ENCODE data around the gene HSDL1. TPM values are rescaled to one million over a fixed set of nuclear protein-coding genes. Genes with fewer than 3 reads are reported as not detected.

Gene HSDL1
- total RNA-seq, 2 experiments from 2014 or later, result 16.3 to 25.1 TPM

DNA sequence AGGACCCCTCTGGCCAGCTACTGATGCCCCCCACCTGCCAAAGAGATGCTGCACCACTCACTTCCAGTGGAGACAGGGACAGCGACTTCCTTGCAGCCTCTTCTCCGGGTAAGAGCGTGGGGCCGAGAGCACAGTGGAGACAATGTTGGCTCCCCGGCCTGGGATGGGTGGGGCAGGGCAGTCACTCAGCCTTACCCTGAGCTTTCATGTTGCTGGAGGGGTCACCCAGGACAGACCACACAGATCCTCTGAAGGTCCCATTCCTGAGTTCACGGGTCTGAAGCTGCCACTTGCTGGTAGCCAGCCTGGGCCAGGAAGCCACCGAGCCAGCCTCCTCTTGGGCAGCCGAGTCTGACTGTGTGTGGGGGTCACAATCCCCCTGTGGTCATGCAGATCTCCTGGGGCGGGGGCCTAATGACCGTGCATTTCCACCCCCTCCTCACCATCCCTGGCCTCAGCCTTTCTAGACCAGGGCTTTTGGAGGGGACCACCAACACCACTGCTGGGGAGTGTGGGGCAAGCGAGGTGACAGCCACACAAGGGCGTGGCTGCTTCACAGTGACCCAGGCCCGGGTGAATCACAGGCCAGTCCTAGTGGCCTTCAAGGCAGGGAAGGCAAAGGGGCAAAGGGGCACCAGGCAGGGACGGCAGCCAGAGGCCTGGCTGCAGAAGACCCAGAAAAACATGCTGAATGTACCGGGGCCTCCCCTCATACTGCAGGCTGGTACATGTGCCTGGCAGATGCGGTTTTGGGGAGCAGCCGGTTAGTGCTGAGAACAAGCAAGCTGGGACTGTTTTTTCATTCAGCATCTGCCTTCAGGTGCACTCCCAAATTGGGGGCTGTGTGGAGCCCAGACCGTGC, 31.4 kb upstream of the HSDL1 start:
- no peaks in the 10 kb centered on the region for H3K4me1 ChIP-seq (ENCODE audit: insufficient read depth, low read length, poor library complexity, severe bottlenecking)
- H3K4me3 ChIP-seq (ENCODE audit: low read depth, low read length, poor library complexity, severe bottlenecking), result no peak overlapping the region
- H3K9me3 ChIP-seq (ENCODE audit: low read length), result no peaks in the 10 kb centered on the region
- TF ChIP-seq, protein P1, sequence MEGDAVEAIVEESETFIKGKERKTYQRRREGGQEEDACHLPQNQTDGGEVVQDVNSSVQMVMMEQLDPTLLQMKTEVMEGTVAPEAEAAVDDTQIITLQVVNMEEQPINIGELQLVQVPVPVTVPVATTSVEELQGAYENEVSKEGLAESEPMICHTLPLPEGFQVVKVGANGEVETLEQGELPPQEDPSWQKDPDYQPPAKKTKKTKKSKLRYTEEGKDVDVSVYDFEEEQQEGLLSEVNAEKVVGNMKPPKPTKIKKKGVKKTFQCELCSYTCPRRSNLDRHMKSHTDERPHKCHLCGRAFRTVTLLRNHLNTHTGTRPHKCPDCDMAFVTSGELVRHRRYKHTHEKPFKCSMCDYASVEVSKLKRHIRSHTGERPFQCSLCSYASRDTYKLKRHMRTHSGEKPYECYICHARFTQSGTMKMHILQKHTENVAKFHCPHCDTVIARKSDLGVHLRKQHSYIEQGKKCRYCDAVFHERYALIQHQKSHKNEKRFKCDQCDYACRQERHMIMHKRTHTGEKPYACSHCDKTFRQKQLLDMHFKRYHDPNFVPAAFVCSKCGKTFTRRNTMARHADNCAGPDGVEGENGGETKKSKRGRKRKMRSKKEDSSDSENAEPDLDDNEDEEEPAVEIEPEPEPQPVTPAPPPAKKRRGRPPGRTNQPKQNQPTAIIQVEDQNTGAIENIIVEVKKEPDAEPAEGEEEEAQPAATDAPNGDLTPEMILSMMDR (conservative IDR thresholded peaks at IDR 0.05; ENCODE audit: low read length), result no peak
- TF ChIP-seq EZH2phosphoT487 (IDR thresholded peaks at IDR 0.05; ENCODE audit: borderline replicate concordance, low read depth, low read length), result no peak
- ChIA-PET CTCF (ENCODE audit: unreplicated experiment) (interaction anchor here (1.6 to 3.0 kb wide), 2 partner anchors 90 to 92 kb away, joined by 5 to 13 read pairs; no protein-coding TSS in a partner anchor), POLR2A (interaction anchor here (0.7 kb wide), 1 partner anchor 93 kb away, joined by 3 read pairs; no protein-coding TSS in a partner anchor)
- no peak overlapping the region for H3K27ac ChIP-seq (ENCODE audit: low read depth, low read length, poor library complexity, severe bottlenecking)
- no TSS peak for BruUV-seq (replicated peaks)
- no peaks in the 10 kb centered on the region for H3K9me2 ChIP-seq (ENCODE audit: insufficient read depth, low read length)
- H2AFZ ChIP-seq (ENCODE audit: low read length), result no peak overlapping the region
- intact Hi-C loops (cut with micrococcal nuclease; ENCODE audit: unreplicated experiment), result loop anchor here (10.0 kb wide), 1 partner anchor 222 kb away; the partner anchor contains the start of gene OSGIN1
- no peaks in the 10 kb centered on the region; the same call in 1 of the 2 replicates for H4K20me1 ChIP-seq (ENCODE audit: insufficient read depth, low read length)
- H3K4me2 ChIP-seq (ENCODE audit: low read length), result no peak overlapping the region
- no peaks in the 10 kb centered on the region for H3K79me2 ChIP-seq (ENCODE audit: insufficient read depth, low read depth, low read length)
- DNase-seq (ENCODE audit: low spot score), result no peak
- H3K36me3 ChIP-seq (ENCODE audit: insufficient read depth, low read length), result peaks cover 26% of the 10 kb centered on the region

DNA sequence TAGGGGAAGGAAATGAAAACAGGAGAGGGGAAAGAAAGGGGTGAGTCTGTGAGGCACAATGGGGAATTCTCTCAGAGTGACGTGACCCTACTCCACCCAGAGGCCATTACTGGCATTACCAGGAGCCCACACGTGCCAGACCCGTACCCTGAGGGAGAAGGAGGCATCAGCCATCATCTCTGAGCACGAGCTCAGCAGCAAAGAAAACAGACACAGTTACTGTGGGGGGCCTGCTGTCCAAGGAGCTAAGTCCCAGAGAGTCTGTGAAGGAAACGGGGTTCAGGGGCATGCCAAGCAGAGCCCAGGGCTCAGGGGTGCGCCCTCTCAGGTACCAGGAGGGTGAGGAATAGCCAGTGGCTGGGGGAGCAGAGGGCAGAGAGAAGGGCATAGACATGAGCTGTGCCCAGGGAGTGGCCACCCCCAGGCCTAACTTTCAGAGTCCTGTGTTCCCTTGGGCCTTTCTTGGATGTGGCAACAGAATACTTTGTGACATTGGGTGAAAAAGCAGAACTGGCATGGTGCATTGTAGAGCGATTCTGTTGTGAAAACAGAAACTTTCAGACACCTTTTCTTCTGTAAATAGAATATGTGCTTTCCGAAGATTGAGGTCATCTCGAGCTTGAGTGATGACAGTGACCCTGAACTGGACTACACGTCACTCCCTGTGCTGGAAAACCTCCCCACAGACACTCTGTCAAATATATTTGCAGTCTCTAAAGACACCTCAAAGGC, 30.5 kb upstream of the HSDL1 start:
- DNase-seq (ENCODE audit: low spot score), result peak; percentile 61
- intact Hi-C loops (cut with micrococcal nuclease; ENCODE audit: unreplicated experiment), result loop anchor here (1.0 to 10.0 kb wide), 3 partner anchors 87 to 221 kb away; partner anchors contain the start of gene OSGIN1
- H3K36me3 ChIP-seq (ENCODE audit: insufficient read depth, low read length), result peaks cover 18% of the 10 kb centered on the region
- no TSS peak for BruUV-seq (replicated peaks)
- no peak overlapping the region for H3K4me2 ChIP-seq (ENCODE audit: low read length)
- H3K9me2 ChIP-seq (ENCODE audit: insufficient read depth, low read length), result no peaks in the 10 kb centered on the region
- H3K27ac ChIP-seq (ENCODE audit: low read depth, low read length, poor library complexity, severe bottlenecking), result no peak overlapping the region
- no peak overlapping the region for H2AFZ ChIP-seq (ENCODE audit: low read length)
- H3K4me1 ChIP-seq (ENCODE audit: insufficient read depth, low read length, poor library complexity, severe bottlenecking), result no peaks in the 10 kb centered on the region
- CTCF ChIA-PET (ENCODE audit: unreplicated experiment), result interaction anchor here (0.6 to 3.0 kb wide), 3 partner anchors 89 to 161 kb away, joined by 3 to 13 read pairs (median 5); no protein-coding TSS in a partner anchor
- no peaks in the 10 kb centered on the region for H3K9me3 ChIP-seq (ENCODE audit: low read length)
- POLR2A ChIA-PET, result interaction anchor here (0.7 to 1.0 kb wide), 3 partner anchors 92 to 135 kb away, joined by 3 read pairs; no protein-coding TSS in a partner anchor
- no peak overlapping the region for H3K4me3 ChIP-seq (ENCODE audit: low read depth, low read length, poor library complexity, severe bottlenecking)
- H4K20me1 ChIP-seq (ENCODE audit: insufficient read depth, low read length), result no peaks in the 10 kb centered on the region; the same call in 1 of the 2 replicates
- no peaks in the 10 kb centered on the region for H3K79me2 ChIP-seq (ENCODE audit: insufficient read depth, low read depth, low read length)
- TF ChIP-seq, protein P1 (conservative IDR thresholded peaks at IDR 0.05; ENCODE audit: low read length), result peak; percentile 77
- TF ChIP-seq EZH2phosphoT487 (IDR thresholded peaks at IDR 0.05; ENCODE audit: borderline replicate concordance, low read depth, low read length), result no peak

Measured in OCI-LY7 (cell line).